Keratinocyte (primary cell): ENCODE data around the gene CEL. TPM values are rescaled to one million over a fixed set of nuclear protein-coding genes. Genes with fewer than 3 reads are reported as not detected.

Experiments
- DNase-seq: peaks from one replicate; pipeline ENCODE4 v3.0.0-alpha.2; 2011; ENCODE audit warnings: low read depth, missing footprints, low spot score
- FAIRE-seq: peaks from 2 replicates; lab custom pipeline; 2011; peaks lifted over from hg19 to GRCh38; lab: Jason Lieb, UNC
- H2AFZ ChIP-seq: 2 replicates; pipeline ENCODE4 v1.6.0; 2012; ENCODE audit warnings: low read length, control low read depth, inconsistent platforms; ENCODE audit not compliant: control insufficient read depth
- H3K27ac ChIP-seq: 2 replicates; pipeline ENCODE4 v1.5.1; 2011; ENCODE audit warnings: low read length; ENCODE audit not compliant: control insufficient read depth, insufficient read depth
- H3K27me3 ChIP-seq: 3 replicates; pipeline ENCODE4 v1.6.0; 2011; ENCODE audit warnings: low read length; ENCODE audit not compliant: control insufficient read depth, insufficient read depth; ENCODE audit errors: extremely low read depth
- H3K36me3 ChIP-seq, 2 experiments: 2 replicates in 1 of 2; 3 replicates in 1 of 2; pipeline ENCODE4 v1.5.1; 2011; ENCODE audit warnings: low read length in 2 of 2, mild to moderate bottlenecking in 1 of 2; ENCODE audit not compliant: control insufficient read depth in 2 of 2, insufficient read depth in 2 of 2; ENCODE audit errors: extremely low read depth in 1 of 2
- H3K4me1 ChIP-seq: 3 replicates; pipeline ENCODE4 v1.5.1; 2011; ENCODE audit warnings: low read length; ENCODE audit not compliant: control insufficient read depth, insufficient read depth; ENCODE audit errors: extremely low read depth
- H3K4me2 ChIP-seq: 3 replicates; pipeline ENCODE4 v1.6.0; 2011; ENCODE audit warnings: low read depth, low read length; ENCODE audit not compliant: control insufficient read depth, insufficient read depth; ENCODE audit errors: extremely low read depth
- H3K4me3 ChIP-seq, 3 experiments: fragments of 200-600 bp in 1 of 3; sonication (generic) in 1 of 3; 2 replicates in 2 of 3; 3 replicates in 1 of 3; pipeline ENCODE4 v1.5.1; 2011 to 2016; ENCODE audit warnings: low read length in 3 of 3, mild to moderate bottlenecking in 3 of 3, control low read depth in 2 of 3, inconsistent platforms in 1 of 3, low read depth in 1 of 3, mixed read lengths in 1 of 3, mixed run types in 1 of 3, moderate library complexity in 1 of 3; ENCODE audit not compliant: control insufficient read depth in 2 of 3, insufficient read depth in 2 of 3; ENCODE audit errors: extremely low read depth in 1 of 3
- H3K79me2 ChIP-seq: 2 replicates; pipeline ENCODE4 v1.6.0; 2012; ENCODE audit warnings: low read length; ENCODE audit not compliant: control insufficient read depth, insufficient read depth
- H3K9ac ChIP-seq: 3 replicates; pipeline ENCODE4 v1.6.0; 2011; ENCODE audit warnings: low read length; ENCODE audit not compliant: control insufficient read depth, insufficient read depth; ENCODE audit errors: extremely low read depth
- H3K9me1 ChIP-seq: 3 replicates; pipeline ENCODE4 v1.6.0; 2011; ENCODE audit warnings: low read length; ENCODE audit not compliant: control insufficient read depth, insufficient read depth; ENCODE audit errors: extremely low read depth
- H3K9me3 ChIP-seq: 2 replicates; pipeline ENCODE4 v1.5.1; 2012; ENCODE audit warnings: low read depth, low read length; ENCODE audit not compliant: control insufficient read depth
- H4K20me1 ChIP-seq: 3 replicates; pipeline ENCODE4 v1.6.0; 2011; ENCODE audit warnings: low read length; ENCODE audit not compliant: control insufficient read depth, insufficient read depth; ENCODE audit errors: extremely low read depth
- CTCF ChIP-seq, 3 experiments: IDR thresholded peaks in 1 of 3; conservative IDR thresholded peaks in 1 of 3; optimal IDR thresholded peaks in 1 of 3; 2 replicates in 2 of 3; 3 replicates in 1 of 3; pipeline versions ENCODE3 to v1.5.1; 2011; ENCODE audit warnings: low read length in 3 of 3, mild to moderate bottlenecking in 3 of 3, moderate library complexity in 2 of 3, control low read depth in 1 of 3, inconsistent platforms in 1 of 3; ENCODE audit not compliant: insufficient read depth in 2 of 3; ENCODE audit errors: extremely low read depth in 1 of 3
- EZH2 ChIP-seq: IDR thresholded peaks from one replicate; pipeline ENCODE4 v1.6.1; 2012; ENCODE audit warnings: inconsistent platforms, mild to moderate bottlenecking, low read length, moderate library complexity
- dilution Hi-C: fragments of 300-500 bp; cut with MboI; formaldehyde crosslinking; loops from one replicate; pipeline ENCODE4 v1.7.0; 2020; ENCODE audit warnings: low sequenced_read_pairs; ENCODE audit not compliant: extremely low pct_ligation_motif_present
- polyA plus RNA-seq, 5 experiments: library from polyadenylated mRNA; depleted of rRNA in 3 of 5; stranded (reverse) in 3 of 5; stranded (forward) in 1 of 5; unstranded in 1 of 5; fragments of >200 nt; gene quantifications; 1 replicate in 1 of 5; 2 replicates in 3 of 5; 3 replicates in 1 of 5; pipeline versions ENCODE4 v1.2.1 to v1.2.3, GENCODE V29; 2011 to 2012; ENCODE audit warnings: missing spikeins in 2 of 5, low read depth in 1 of 5, low replicate concordance in 1 of 5

CEL gene
- polyA plus RNA-seq, 1 donor (not counting 4 experiments of a cell fraction or from before 2014, with no cell fraction given), result 0.12 TPM

- H3K4me1 ChIP-seq, result no peaks in the 10 kb centered on the region
- H3K4me2 ChIP-seq, result no peak overlapping the region
- no peak overlapping the region for H2AFZ ChIP-seq
- FAIRE-seq, result no peak
- H4K20me1 ChIP-seq, result no peaks in the 10 kb centered on the region
- dilution Hi-C loops, result no loop called here
- no peaks in the 10 kb centered on the region for H3K79me2 ChIP-seq
- H3K36me3 ChIP-seq, result no peaks in the 10 kb centered on the region
- H3K27ac ChIP-seq, result no peak overlapping the region
- no peaks in the 10 kb centered on the region for H3K27me3 ChIP-seq
- H3K9me3 ChIP-seq, result no peaks in the 10 kb centered on the region
- no peak overlapping the region for H3K4me3 ChIP-seq
- no peak for TF ChIP-seq EZH2
- TF ChIP-seq CTCF (optimal IDR thresholded peaks at IDR 0.05 in 1 of 3, IDR thresholded peaks at IDR 0.05 in 1 of 3, conservative IDR thresholded peaks at IDR 0.05 in 1 of 3; ENCODE audit: extremely low read depth in 1 of 3, insufficient read depth in 2 of 3, low read length in 3 of 3), result no peak
- DNase-seq, result no peak
- H3K9me1 ChIP-seq, result no peaks in the 10 kb centered on the region
- no peak overlapping the region for H3K9ac ChIP-seq
Measured at GRCh38 chr9:133088146-133088750, 26.5 kb downstream of the CEL start.

- no peaks in the 10 kb centered on the region for H3K79me2 ChIP-seq
- no peaks in the 10 kb centered on the region for H3K9me3 ChIP-seq
- H3K4me2 ChIP-seq, result no peak overlapping the region
- no peaks in the 10 kb centered on the region for H3K4me1 ChIP-seq
- no peaks in the 10 kb centered on the region for H3K36me3 ChIP-seq
- H3K9ac ChIP-seq, result no peak overlapping the region
- DNase-seq (no peak), FAIRE-seq (no peak)
- TF ChIP-seq EZH2 (no peak), CTCF (optimal IDR thresholded peaks at IDR 0.05 in 1 of 3, IDR thresholded peaks at IDR 0.05 in 1 of 3, conservative IDR thresholded peaks at IDR 0.05 in 1 of 3; ENCODE audit: extremely low read depth in 1 of 3, insufficient read depth in 2 of 3, low read length in 3 of 3) (no peak)
- H3K9me1 ChIP-seq, result no peaks in the 10 kb centered on the region
- H3K27me3 ChIP-seq, result no peaks in the 10 kb centered on the region
- no peak overlapping the region for H2AFZ ChIP-seq
- H4K20me1 ChIP-seq, result no peaks in the 10 kb centered on the region
- H3K4me3 ChIP-seq, result no peak overlapping the region
- dilution Hi-C loops, result no loop called here
- no peak overlapping the region for H3K27ac ChIP-seq
Measured at GRCh38 chr9:133088756-133089155, 27.0 kb downstream of the CEL start.
